H9 (cell line): Measurements from ENCODE around the gene IL1RL2. TPM values are rescaled to one million over a fixed set of nuclear protein-coding genes. Genes with fewer than 3 reads are reported as not detected.

Source experiments
- DNase-seq: peaks from one replicate; pipeline ENCODE4 v3.0.0-alpha.2; 2017
- H2AFZ ChIP-seq: one replicate; pipeline ENCODE4 v1.6.1; 2013; ENCODE audit warnings: mild to moderate bottlenecking, low read length, control low read depth, moderate library complexity
- H2AK5ac ChIP-seq: 2 replicates; pipeline ENCODE4 v1.6.1; 2013; ENCODE audit warnings: low read length, control low read depth, mixed read lengths; ENCODE audit not compliant: insufficient read length
- H2BK120ac ChIP-seq: one replicate; pipeline ENCODE4 v1.6.1; 2013; ENCODE audit warnings: low read depth, mild to moderate bottlenecking, low read length, control low read depth, inconsistent platforms; ENCODE audit not compliant: poor library complexity, severe bottlenecking
- H2BK12ac ChIP-seq: 2 replicates; pipeline ENCODE4 v1.6.1; 2013; ENCODE audit warnings: low read length, control low read depth, mixed read lengths, low read depth; ENCODE audit not compliant: insufficient read length
- H2BK15ac ChIP-seq: 2 replicates; pipeline ENCODE4 v1.6.1; 2013; ENCODE audit warnings: low read depth, low read length, control low read depth
- H2BK20ac ChIP-seq: one replicate; pipeline ENCODE4 v1.6.1; 2013; ENCODE audit warnings: low read depth, mild to moderate bottlenecking, low read length, control low read depth, inconsistent platforms; ENCODE audit not compliant: poor library complexity, severe bottlenecking
- H2BK5ac ChIP-seq: 2 replicates; pipeline ENCODE4 v1.6.1; 2013; ENCODE audit warnings: low read length, control low read depth, mixed read lengths; ENCODE audit not compliant: insufficient read length
- H3K14ac ChIP-seq: 2 replicates; pipeline ENCODE4 v1.6.1; 2013; ENCODE audit warnings: low read length, control low read depth; ENCODE audit not compliant: insufficient read depth
- H3K18ac ChIP-seq: 2 replicates; pipeline ENCODE4 v1.6.1; 2013; ENCODE audit warnings: low read depth, mild to moderate bottlenecking, mixed read lengths, low read length, control low read depth; ENCODE audit not compliant: insufficient read length
- H3K23ac ChIP-seq: 2 replicates; pipeline ENCODE4 v1.6.1; 2013; ENCODE audit warnings: low read length, control low read depth, mixed read lengths, low read depth; ENCODE audit not compliant: insufficient read length
- H3K23me2 ChIP-seq: 2 replicates; pipeline ENCODE4 v1.6.1; 2013; ENCODE audit warnings: low read depth, mild to moderate bottlenecking, mixed read lengths, low read length, control low read depth; ENCODE audit not compliant: insufficient read length, poor library complexity, severe bottlenecking
- H3K27ac ChIP-seq: 2 replicates; pipeline ENCODE4 v1.5.1; 2013; ENCODE audit warnings: low read length, control low read depth, mixed read lengths, low read depth; ENCODE audit not compliant: insufficient read length
- H3K27me3 ChIP-seq: 2 replicates; pipeline ENCODE4 v1.6.1; 2013; ENCODE audit warnings: low read length, control low read depth, inconsistent platforms; ENCODE audit not compliant: insufficient read depth
- H3K4ac ChIP-seq: 2 replicates; pipeline ENCODE4 v1.6.1; 2013; ENCODE audit warnings: low read depth, mild to moderate bottlenecking, control low read depth, inconsistent platforms, low read length, moderate library complexity
- H3K4me1 ChIP-seq: 2 replicates; pipeline ENCODE4 v1.6.1; 2013; ENCODE audit warnings: low read length, control low read depth, inconsistent platforms; ENCODE audit not compliant: insufficient read depth
- H3K4me2 ChIP-seq: 2 replicates; pipeline ENCODE4 v1.6.1; 2013; ENCODE audit warnings: low read length, control low read depth, mixed read lengths; ENCODE audit not compliant: insufficient read length, insufficient read depth
- H3K56ac ChIP-seq: 2 replicates; pipeline ENCODE4 v1.6.1; 2013; ENCODE audit warnings: low read depth, mild to moderate bottlenecking, mixed read lengths, low read length, control low read depth; ENCODE audit not compliant: insufficient read length
- H3K79me1 ChIP-seq: 2 replicates; pipeline ENCODE4 v1.6.1; 2013; ENCODE audit warnings: low read depth, mild to moderate bottlenecking, moderate library complexity, low read length, control low read depth, inconsistent platforms; ENCODE audit not compliant: insufficient read depth, poor library complexity, severe bottlenecking
- H3K79me2 ChIP-seq: 2 replicates; pipeline ENCODE4 v1.6.1; 2013; ENCODE audit warnings: low read length, control low read depth, inconsistent platforms; ENCODE audit not compliant: insufficient read depth
- H3K9ac ChIP-seq: 2 replicates; pipeline ENCODE4 v1.6.1; 2013; ENCODE audit warnings: low read length, control low read depth, mixed read lengths; ENCODE audit not compliant: insufficient read length; ENCODE audit errors: extremely low read depth
- H3K9me3 ChIP-seq: one replicate; pipeline ENCODE4 v1.6.1; 2013; ENCODE audit warnings: low read depth, low read length, inconsistent platforms; ENCODE audit not compliant: control insufficient read depth
- H3T11ph ChIP-seq: one replicate; pipeline ENCODE4 v1.6.1; 2013; ENCODE audit warnings: mild to moderate bottlenecking, low read length, control low read depth, inconsistent platforms
- H4K20me1 ChIP-seq: one replicate; pipeline ENCODE4 v1.6.1; 2013; ENCODE audit not compliant: control insufficient read depth, insufficient read length, insufficient read depth
- H4K5ac ChIP-seq: 2 replicates; pipeline ENCODE4 v1.6.1; 2013; ENCODE audit warnings: low read depth, mild to moderate bottlenecking, mixed read lengths, low read length, control low read depth; ENCODE audit not compliant: insufficient read length
- H4K8ac ChIP-seq: replicated peaks from 2 replicates; pipeline ENCODE4 v1.6.1; 2013; ENCODE audit warnings: low read length, control low read depth, mixed read lengths, low read depth; ENCODE audit not compliant: insufficient read length
- H4K91ac ChIP-seq: 2 replicates; pipeline ENCODE4 v1.6.1; 2013; ENCODE audit warnings: low read depth, mild to moderate bottlenecking, moderate library complexity, mixed read lengths, low read length, control low read depth; ENCODE audit not compliant: insufficient read length
- H3K27ac Mint-ChIP-seq, 3 experiments: 2 replicates in 2 of 3; 3 replicates in 1 of 3; pipeline ENCODE4 v1.8.0; 2020 to 2021; ENCODE audit warnings: mixed read lengths in 3 of 3, mild to moderate bottlenecking in 1 of 3, moderate library complexity in 1 of 3
- H3K27me3 Mint-ChIP-seq: 2 replicates; pipeline ENCODE4 v1.8.0; 2021; ENCODE audit warnings: low read depth, mild to moderate bottlenecking, moderate library complexity, mixed read lengths
- H3K36me3 Mint-ChIP-seq, 3 experiments: 2 replicates in 2 of 3; 3 replicates in 1 of 3; pipeline ENCODE4 v1.8.0; 2020 to 2021; ENCODE audit warnings: low read depth in 3 of 3, mixed read lengths in 3 of 3; ENCODE audit not compliant: insufficient read depth in 1 of 3
- H3K4me1 Mint-ChIP-seq, 2 experiments: 2 replicates each; pipeline ENCODE4 v1.8.0; 2020; ENCODE audit warnings: mixed read lengths in 2 of 2
- H3K4me3 Mint-ChIP-seq, 2 experiments: 2 replicates in 1 of 2; 3 replicates in 1 of 2; pipeline ENCODE4 v1.8.0; 2020 to 2021; ENCODE audit warnings: mild to moderate bottlenecking in 2 of 2, mixed read lengths in 2 of 2, moderate library complexity in 1 of 2
- H3K9me3 Mint-ChIP-seq, 2 experiments: 2 replicates in 1 of 2; 3 replicates in 1 of 2; pipeline ENCODE4 v1.8.0; 2020; ENCODE audit warnings: mild to moderate bottlenecking in 2 of 2, mixed read lengths in 2 of 2, moderate library complexity in 1 of 2
- WGBS: extraction: QIAGEN DNeasy Blood & Tissue Kit; methylation state at CpG from one replicate; pipeline ENCODE4 v1.1.7; 2013; ENCODE audit warnings: missing lambda C conversion rate, low lambda C conversion rate, mixed read lengths; ENCODE audit not compliant: insufficient read length; ENCODE audit errors: extremely low coverage; 5-methylcytosine and 5-hydroxymethylcytosine counted together
- total RNA-seq: library from RNA; stranded (reverse); gene quantifications from 2 replicates; pipeline ENCODE4 v1.2.1, GENCODE V29; 2021
- TF ChIP-seq, protein P1 (sequence below): fragments of 200-600 bp; sonication (generic); conservative IDR thresholded peaks from 3 replicates; pipeline ENCODE4 v1.8.0; 2021; ENCODE audit warnings: antibody characterized with exemption, mild to moderate bottlenecking

The IL1RL2 gene
- total RNA-seq, 1 experiment from 2014 or later: not detected

- no peak overlapping the region for H4K8ac ChIP-seq
- peaks cover 5% of the 10 kb centered on the region; the same call in 1 of the 2 replicates for H3K27me3 ChIP-seq
- H3K9me3 Mint-ChIP-seq: peaks cover 6 to 31% of the 10 kb centered on the region in 2 experiments
- H3K23me2 ChIP-seq: peaks cover under 1% of the 10 kb centered on the region
- no peaks in the 10 kb centered on the region for H3K9me3 ChIP-seq
- H3K9ac ChIP-seq: no peak overlapping the region
- H4K5ac ChIP-seq: no peak overlapping the region
- H2BK15ac ChIP-seq: no peak overlapping the region
- no peak overlapping the region for H4K91ac ChIP-seq
- peaks cover 3 to 6% of the 10 kb centered on the region in 2 experiments; a peak in 3 of 4 replicates for H3K4me1 Mint-ChIP-seq
- H3K14ac ChIP-seq: no peak overlapping the region
- H2BK20ac ChIP-seq: no peak overlapping the region
- no peak overlapping the region for H3K4me2 ChIP-seq
- H2AK5ac ChIP-seq: no peak overlapping the region
- H3K23ac ChIP-seq: no peak overlapping the region
- DNase-seq: no peak
- H3K27ac Mint-ChIP-seq: no peak overlapping the region
- TF ChIP-seq, protein P1, sequence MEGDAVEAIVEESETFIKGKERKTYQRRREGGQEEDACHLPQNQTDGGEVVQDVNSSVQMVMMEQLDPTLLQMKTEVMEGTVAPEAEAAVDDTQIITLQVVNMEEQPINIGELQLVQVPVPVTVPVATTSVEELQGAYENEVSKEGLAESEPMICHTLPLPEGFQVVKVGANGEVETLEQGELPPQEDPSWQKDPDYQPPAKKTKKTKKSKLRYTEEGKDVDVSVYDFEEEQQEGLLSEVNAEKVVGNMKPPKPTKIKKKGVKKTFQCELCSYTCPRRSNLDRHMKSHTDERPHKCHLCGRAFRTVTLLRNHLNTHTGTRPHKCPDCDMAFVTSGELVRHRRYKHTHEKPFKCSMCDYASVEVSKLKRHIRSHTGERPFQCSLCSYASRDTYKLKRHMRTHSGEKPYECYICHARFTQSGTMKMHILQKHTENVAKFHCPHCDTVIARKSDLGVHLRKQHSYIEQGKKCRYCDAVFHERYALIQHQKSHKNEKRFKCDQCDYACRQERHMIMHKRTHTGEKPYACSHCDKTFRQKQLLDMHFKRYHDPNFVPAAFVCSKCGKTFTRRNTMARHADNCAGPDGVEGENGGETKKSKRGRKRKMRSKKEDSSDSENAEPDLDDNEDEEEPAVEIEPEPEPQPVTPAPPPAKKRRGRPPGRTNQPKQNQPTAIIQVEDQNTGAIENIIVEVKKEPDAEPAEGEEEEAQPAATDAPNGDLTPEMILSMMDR: no peak
- no peak overlapping the region for H3K4ac ChIP-seq
- no peaks in the 10 kb centered on the region for H3K79me2 ChIP-seq
- no peak overlapping the region for H2BK5ac ChIP-seq
- no peak overlapping the region for H2BK120ac ChIP-seq
- no CpG with 5 or more reads among the region's 3 CpGs for WGBS
- peaks cover 0 to 16% (median 2%) of the 10 kb centered on the region in 3 experiments; a peak in 3 of 7 replicates for H3K36me3 Mint-ChIP-seq
- no peaks in the 10 kb centered on the region for H3K4me1 ChIP-seq
- H3T11ph ChIP-seq: no peak overlapping the region
- H3K79me1 ChIP-seq: no peaks in the 10 kb centered on the region
- no peak overlapping the region for H3K18ac ChIP-seq
- peaks cover 35% of the 10 kb centered on the region for H3K27me3 Mint-ChIP-seq
- no peak overlapping the region for H2AFZ ChIP-seq
- no peaks in the 10 kb centered on the region for H4K20me1 ChIP-seq
- H3K4me3 Mint-ChIP-seq: no peak overlapping the region
- no peak overlapping the region for H3K27ac ChIP-seq
- no peak overlapping the region for H3K56ac ChIP-seq
- H2BK12ac ChIP-seq: no peak overlapping the region
Observed at GRCh38 chr2:102147935-102148334, 38.9 kb upstream of the IL1RL2 start.
